Stimulated activated CD4-positive, alpha-beta T cell treated with anti-CD3 and anti-CD28 coated beads, Interleukin-12 subunit alpha, Interleukin-12 subunit beta, amount 100 ng/mL, for 4 hours (primary cell): Measurements from ENCODE around the gene REEP3.
"Not testable (repeated sequence)": the region's sequence is repeated elsewhere in the genome, so short reads cannot be mapped to it uniquely, and the experiment has no call there.

ENCODE experiments used
- DNase-seq: peaks from one replicate; pipeline ENCODE4 v3.0.0-alpha.2; 2020

REEP3 gene

GRCh38 chr10:63520500-63521415, at the start of gene REEP3:
REEP3 (plus strand) TSS chr10:63521401; CDS start chr10:63521546, 145 bp downstream.
- no peak for DNase-seq

GRCh38 chr10:63474488-63474887, 46.7 kb upstream of the REEP3 start:
- no peak for DNase-seq

GRCh38 chr10:63477927-63478326, 43.3 kb upstream of the REEP3 start:
- no peak for DNase-seq

GRCh38 chr10:63478564-63478963, 42.6 kb upstream of the REEP3 start:
- no peak for DNase-seq

GRCh38 chr10:63480237-63480636, 41.0 kb upstream of the REEP3 start:
- no peak for DNase-seq

GRCh38 chr10:63481815-63482421, 39.3 kb upstream of the REEP3 start:
- no peak for DNase-seq

GRCh38 chr10:63483983-63484382, 37.2 kb upstream of the REEP3 start:
- no peak for DNase-seq

GRCh38 chr10:63487990-63488389, 33.2 kb upstream of the REEP3 start:
- DNase-seq: no peak

GRCh38 chr10:63489838-63490237, 31.4 kb upstream of the REEP3 start:
- no peak for DNase-seq

- no peak for DNase-seq
Observed at GRCh38 chr10:63491588-63492316, 29.4 kb upstream of the REEP3 start.

- not testable (repeated sequence) for DNase-seq
Observed at GRCh38 chr10:63492317-63492690, 28.9 kb upstream of the REEP3 start.

- DNase-seq: no peak
Observed at GRCh38 chr10:63493004-63493403, 28.2 kb upstream of the REEP3 start.

- no peak for DNase-seq
Observed at GRCh38 chr10:63494951-63495350, 26.2 kb upstream of the REEP3 start.

GRCh38 chr10:63496561-63496960, 24.6 kb upstream of the REEP3 start:
- no peak for DNase-seq

GRCh38 chr10:63497321-63497720, 23.9 kb upstream of the REEP3 start:
- DNase-seq: no peak

- no peak for DNase-seq
Observed at GRCh38 chr10:63498665-63499064, 22.5 kb upstream of the REEP3 start.

GRCh38 chr10:63500551-63500950, 20.6 kb upstream of the REEP3 start:
- DNase-seq: not testable (repeated sequence)

- no peak for DNase-seq
Observed at GRCh38 chr10:63501954-63502353, 19.2 kb upstream of the REEP3 start.

- DNase-seq: no peak
Observed at GRCh38 chr10:63502832-63503231, 18.4 kb upstream of the REEP3 start.

GRCh38 chr10:63503395-63503794, 17.8 kb upstream of the REEP3 start:
- no peak for DNase-seq

- no peak for DNase-seq
Observed at GRCh38 chr10:63504145-63504881, 16.9 kb upstream of the REEP3 start.

- no peak for DNase-seq
Observed at GRCh38 chr10:63505562-63505961, 15.6 kb upstream of the REEP3 start.

GRCh38 chr10:63506554-63506953, 14.6 kb upstream of the REEP3 start:
- DNase-seq: no peak
